Measurements from ENCODE around the gene MCUB.

MCUB gene

DNA sequence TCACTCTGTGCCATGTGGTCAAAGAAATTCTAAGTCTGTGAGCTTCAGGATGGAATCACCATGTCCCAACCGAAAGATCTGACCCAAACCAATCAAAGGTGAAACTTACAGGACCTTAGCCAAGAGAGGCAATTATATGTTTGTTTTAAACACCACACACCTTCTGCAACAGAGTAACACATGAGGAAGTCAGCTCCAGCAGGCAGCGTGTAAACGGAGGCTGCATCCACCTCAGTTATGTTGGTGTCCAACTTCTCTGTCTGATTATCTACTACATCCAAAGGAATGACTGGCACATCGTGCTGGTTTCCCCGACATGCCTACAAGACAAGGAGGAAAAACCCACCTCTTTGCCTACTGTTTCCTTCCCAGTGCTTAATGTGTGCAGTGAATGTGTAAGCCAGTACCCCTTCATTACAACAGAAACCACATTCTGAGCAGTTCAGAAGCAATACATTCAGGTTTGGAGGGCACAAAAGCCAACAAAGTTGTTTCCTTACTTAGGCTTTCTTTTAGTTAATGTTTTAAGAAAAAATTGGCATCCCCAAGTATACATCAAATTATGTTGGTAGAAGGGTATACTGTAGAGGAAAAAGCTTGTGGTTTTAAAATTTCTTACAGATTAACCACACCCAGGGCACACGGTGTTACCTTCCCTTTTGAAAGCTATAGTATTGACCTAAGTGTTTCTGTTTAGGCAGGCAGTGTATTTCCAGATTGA lies 130.8 kb downstream of the MCUB start:
- no peak for DNase-seq

DNA sequence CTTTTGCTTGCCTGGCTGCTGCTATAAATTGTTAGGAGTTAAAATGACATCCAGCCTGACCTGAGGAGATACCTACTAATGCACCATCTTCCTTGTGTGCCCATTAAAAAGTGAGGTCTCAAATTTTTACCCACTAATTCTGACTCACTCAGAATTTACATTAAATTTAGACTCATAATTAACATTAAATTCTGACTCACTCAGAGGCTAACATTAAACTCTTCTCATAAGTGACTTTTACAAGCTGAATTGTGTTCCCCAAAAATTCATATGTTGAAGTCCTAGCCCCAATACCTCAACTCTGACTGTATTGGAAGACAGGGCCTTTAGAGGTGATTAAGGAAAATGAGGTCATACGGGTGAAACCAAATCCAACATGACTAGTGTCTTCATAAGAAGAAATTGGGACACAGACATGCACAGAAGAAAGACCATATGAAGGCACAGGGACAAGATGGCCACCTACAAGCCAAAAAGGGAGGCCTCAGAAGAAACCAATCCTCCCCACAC lies 131.4 kb downstream of the MCUB start:
- no peak for DNase-seq

GRCh38 chr4:109698656-109699055 lies 138.6 kb downstream of the MCUB start:
- no peak for DNase-seq

GRCh38 chr4:109699553-109700225 lies 139.6 kb downstream of the MCUB start:
- no peak for DNase-seq

DNA sequence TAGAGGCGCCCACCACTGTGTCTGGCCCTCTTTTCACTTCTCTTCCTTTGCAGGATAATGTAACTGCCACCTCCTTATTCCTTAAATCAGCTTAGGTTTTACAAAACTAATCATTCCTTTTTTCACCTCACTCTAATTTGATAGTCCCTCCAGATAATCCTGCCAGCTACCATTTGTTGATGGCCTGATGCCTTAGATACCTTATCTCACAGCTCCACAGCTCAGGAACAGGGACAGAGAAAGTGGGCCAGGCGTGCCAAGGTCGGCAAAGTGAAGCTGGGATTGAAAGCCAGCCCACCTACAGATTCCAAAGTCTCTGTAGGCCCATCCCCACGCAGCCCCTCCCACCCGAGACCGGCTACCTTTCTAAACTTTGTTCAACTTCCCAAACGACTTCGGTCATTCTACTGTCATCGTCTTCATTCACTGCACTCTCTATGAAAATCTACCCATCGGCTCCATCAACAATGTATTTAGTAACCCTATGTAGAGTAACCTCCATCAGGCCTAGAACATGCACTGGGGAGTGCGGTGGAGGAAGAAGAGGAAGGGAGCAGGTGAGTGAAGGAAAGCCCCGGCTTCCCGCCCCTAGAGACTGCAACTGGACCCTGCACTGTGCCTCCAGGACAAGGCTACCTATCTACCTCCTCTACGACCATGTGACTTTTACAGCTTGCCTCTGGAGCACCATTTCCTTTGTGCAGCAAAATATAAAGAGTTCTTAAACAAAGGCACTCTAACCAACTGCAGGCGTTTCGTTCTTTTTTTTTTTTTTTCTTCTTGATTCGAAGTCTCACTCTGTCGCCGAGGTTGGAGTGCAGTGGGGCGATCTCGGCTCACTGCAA lies 141.7 kb downstream of the MCUB start:
- DNase-seq, result peak; percentile 1

- DNase-seq, result peak; percentile 63
These were observed 143.1 kb downstream of the MCUB start, which contains the start of gene CASP6 for GRCh38 chr4:109702950-109703663. CASP6 (minus strand) TSS chr4:109703445; CDS start chr4:109703395, 50 bp downstream.

- peak; percentile 36 for DNase-seq
These were observed 143.8 kb downstream of the MCUB start for GRCh38 chr4:109703664-109704361.

DNA sequence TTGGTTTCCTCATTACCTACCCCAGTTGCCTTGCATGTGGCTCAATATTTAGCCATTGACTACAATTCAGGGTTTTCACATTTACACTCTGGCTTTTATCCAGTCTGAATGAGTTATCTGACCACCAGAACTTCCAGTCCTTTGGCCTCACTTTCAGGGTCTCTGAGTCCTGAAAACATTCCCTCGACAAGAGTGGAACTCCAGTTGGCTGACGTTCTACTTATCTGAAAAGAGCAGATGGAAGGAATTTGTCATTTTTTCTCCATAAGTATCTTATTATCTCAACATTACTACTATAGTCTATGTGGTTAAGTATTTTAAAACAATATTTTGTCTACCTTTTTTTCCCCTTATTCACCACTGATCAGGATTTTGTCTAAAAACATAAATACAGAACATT lies 148.4 kb downstream of the MCUB start:
- no peak for DNase-seq

DNA sequence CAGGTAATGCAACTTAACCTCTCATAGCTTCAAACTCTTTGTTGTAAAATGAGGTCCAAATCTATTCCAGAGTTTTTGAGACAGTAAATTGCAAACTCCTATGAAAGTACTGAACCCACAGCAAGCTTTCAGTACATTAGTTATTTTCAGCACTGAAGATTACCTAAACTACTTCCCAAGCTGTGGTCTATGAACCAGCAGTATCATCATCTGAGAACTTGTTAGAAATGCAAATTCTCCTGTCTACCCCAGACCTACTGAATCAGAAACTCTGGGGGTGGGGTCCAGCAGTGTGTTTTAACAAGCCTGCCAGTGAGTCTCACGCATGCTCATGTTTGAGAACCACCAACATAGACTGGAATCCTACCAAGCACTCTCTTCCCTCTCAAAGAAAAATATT lies 148.9 kb downstream of the MCUB start:
- DNase-seq, result no peak

- no peak for DNase-seq
These were observed 153.5 kb downstream of the MCUB start for GRCh38 chr4:109713500-109713899.

DNA sequence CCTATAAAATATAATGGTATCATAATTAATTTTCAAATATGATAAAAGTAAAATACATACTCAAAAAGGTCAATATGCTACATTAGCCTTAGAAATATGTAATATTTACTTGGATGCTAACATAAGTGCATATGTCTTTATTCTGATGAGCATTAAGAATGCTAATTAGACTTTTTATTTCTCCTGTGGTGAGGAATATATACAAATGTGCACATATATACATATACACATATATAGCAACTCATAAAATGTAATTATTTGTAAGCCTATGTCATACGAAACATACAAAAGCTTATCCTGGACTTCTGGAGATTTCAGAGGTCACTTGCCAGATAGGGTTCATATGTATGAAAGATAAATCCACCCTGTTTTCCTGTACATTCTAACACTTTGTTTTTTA lies 158.7 kb downstream of the MCUB start:
- DNase-seq, result no peak

GRCh38 chr4:109719604-109720003 lies 159.6 kb downstream of the MCUB start:
- no peak for DNase-seq

DNA sequence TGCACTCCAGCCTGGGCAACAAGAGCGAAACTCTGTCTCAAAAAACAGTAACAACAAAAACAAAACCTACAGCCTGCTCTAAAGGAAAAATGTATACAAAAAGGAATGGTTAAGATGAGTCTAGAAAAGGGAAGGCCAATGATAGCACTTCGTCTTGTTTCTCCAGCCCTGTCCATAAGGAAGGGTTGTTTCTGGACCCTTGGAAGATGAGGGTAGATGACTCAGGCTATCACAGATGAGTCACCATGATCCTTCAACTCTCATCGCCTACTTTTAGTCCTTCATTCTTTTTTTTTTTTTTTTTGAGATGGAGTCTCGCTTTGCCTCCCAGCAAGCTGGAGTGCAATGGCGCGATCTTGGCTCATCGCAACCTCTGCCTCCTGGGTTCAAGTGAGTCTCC lies 161.0 kb downstream of the MCUB start:
- no peak for DNase-seq

- DNase-seq, result no peak
These were observed 162.3 kb downstream of the MCUB start for GRCh38 chr4:109722357-109722756.

- DNase-seq, result no peak
These were observed 163.1 kb downstream of the MCUB start for GRCh38 chr4:109723110-109723509.

- DNase-seq, result no peak
These were observed 168.3 kb downstream of the MCUB start for GRCh38 chr4:109728385-109728784.

DNA sequence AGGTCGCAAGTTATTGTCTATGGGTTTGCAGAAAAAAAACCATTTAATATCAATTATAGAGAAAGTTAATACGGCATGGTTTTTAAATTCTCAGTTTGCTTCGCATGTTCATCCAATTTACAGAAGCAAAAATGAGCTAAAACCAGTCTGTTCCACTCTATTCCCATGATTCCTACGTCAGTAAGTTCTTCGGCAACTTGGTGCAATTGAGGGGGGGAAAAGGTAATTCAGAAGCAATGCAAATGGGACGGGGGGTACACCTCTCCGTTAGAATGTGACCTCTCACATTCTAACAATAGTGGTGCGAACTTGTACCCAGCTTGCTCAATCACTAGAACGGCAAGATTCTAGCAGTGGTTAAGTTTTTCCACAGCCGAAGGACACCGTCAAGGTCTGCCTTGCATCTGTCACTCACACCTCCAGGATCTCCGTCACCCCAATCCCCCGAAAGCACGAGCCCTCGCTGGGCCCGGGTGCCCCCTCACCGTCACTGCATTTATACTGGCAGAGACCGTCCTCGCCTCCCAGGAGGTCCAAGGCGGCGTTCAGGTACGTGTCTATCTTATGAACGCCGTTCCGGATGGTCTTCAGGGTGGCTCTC lies 169.2 kb downstream of the MCUB start:
- peak; percentile 2 for DNase-seq

- DNase-seq, result peak; percentile 76
These were observed 169.9 kb downstream of the MCUB start, which contains the start of gene PLA2G12A for GRCh38 chr4:109729718-109730618. PLA2G12A (minus strand) TSS chr4:109730070; CDS start chr4:109729809, 261 bp downstream.

GRCh38 chr4:109730619-109731545 lies 170.8 kb downstream of the MCUB start:
- no peak for DNase-seq
